ENCODE data around the gene ZNF277. TPM values are rescaled to one million over a fixed set of nuclear protein-coding genes. Genes with fewer than 3 reads are reported as not detected.
"Not testable (repeated sequence)": the region's sequence is repeated elsewhere in the genome, so short reads cannot be mapped to it uniquely, and the experiment has no call there.

The ZNF277 gene
- total RNA-seq, 2 experiments from 2014 or later = 24.9 to 26.6 TPM

DNA sequence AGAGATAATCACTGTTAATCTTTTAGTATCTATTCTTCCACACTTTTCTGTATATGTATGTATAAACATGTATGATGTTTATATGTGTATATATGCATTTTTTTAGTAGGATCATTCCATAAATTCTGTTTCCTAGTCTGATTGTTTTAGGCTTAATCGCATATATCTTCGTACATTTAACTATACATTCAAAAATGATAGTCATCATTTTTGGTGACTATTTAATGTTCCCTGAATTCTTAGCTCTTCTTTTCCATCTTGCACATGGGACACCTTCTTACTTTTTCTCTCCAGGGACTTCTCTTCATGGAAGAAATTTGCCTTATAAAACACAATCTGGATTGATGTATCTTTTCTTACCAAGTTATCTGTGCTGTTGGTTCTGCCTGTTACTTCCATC is 42.1 kb downstream of the ZNF277 start:
- H3K27me3 Mint-ChIP-seq = no peaks in the 10 kb centered on the region
- no peak for DNase-seq
- POLR2A ChIA-PET = interaction anchor here (0.6 kb wide), 1 partner anchor 682 kb away, joined by 3 read pairs; no protein-coding TSS in a partner anchor

DNA sequence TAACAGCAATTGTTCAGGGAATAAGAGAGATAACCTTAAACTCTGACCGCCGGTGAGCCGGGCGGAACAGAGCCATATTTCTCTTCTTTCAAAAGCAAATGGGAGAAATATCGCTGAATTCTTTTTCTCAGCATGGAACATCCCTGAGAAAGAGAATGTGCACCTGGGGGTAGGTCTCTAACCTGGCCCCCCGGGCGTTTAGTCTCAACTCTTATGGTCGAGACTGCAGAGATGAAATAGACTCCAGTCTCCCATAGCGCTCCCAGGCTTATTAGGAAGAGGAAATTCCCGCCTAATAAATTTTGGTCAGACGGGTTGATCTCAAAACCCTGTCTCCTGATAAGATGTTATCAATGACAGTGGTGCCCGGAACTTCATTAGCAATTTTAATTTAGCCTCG is 43.5 kb downstream of the ZNF277 start:
- H3K36me3 Mint-ChIP-seq; DNase-seq; CTCF ChIA-PET; H3K9me3 Mint-ChIP-seq; intact Hi-C loops (cut with micrococcal nuclease); POLR2A ChIA-PET; H3K4me3 Mint-ChIP-seq; H3K27me3 Mint-ChIP-seq; H3K27ac Mint-ChIP-seq: not testable (repeated sequence)
- peaks cover 17% of the 10 kb centered on the region for H3K4me1 Mint-ChIP-seq (ENCODE audit: low read depth)

More for the DNA sequence above, 42.1 kb downstream of the ZNF277 start:
- no peak overlapping the region for H3K4me3 Mint-ChIP-seq
- no peak overlapping the region for H3K27ac Mint-ChIP-seq
- CTCF ChIA-PET = no interaction called here
- no peaks in the 10 kb centered on the region for H3K9me3 Mint-ChIP-seq
- intact Hi-C loops (cut with micrococcal nuclease) = no loop called here
- H3K4me1 Mint-ChIP-seq (ENCODE audit: low read depth) = peaks cover 6% of the 10 kb centered on the region
- peaks cover 1% of the 10 kb centered on the region for H3K36me3 Mint-ChIP-seq

GRCh38 chr7:112252141-112252540 is 45.6 kb downstream of the ZNF277 start:
- no peak for DNase-seq
- intact Hi-C loops (cut with micrococcal nuclease) = no loop called here
- Mint-ChIP-seq H3K36me3 (no peaks in the 10 kb centered on the region), H3K27ac (no peak overlapping the region), H3K4me1 (ENCODE audit: low read depth) (peaks cover 20% of the 10 kb centered on the region), H3K27me3 (no peaks in the 10 kb centered on the region), H3K9me3 (no peaks in the 10 kb centered on the region), H3K4me3 (no peak overlapping the region)
- ChIA-PET CTCF (no interaction called here), POLR2A (interaction anchor here (0.6 kb wide), 1 partner anchor 690 kb away, joined by 6 read pairs; the partner anchor contains the start of gene IMMP2L)

DNA sequence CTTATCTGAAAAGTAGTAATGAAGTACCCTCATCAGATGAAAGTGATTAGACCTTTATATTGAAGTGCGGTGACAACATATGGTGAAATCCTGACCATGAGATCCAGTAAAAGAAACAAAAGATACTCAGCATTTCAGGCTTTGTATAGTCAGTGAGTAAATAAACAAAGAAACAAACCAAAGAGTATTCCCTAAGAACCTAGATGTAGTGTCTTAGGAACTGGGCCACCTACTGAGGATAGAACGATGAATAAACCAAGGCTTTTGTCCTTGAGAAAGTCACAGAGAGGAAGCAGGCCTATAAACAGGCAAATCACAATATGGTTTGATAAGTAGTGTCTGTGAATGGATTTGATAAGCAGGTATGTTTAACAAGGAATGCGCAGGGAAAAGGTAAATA is 46.2 kb downstream of the ZNF277 start:
- H3K4me1 Mint-ChIP-seq (ENCODE audit: low read depth) = peaks cover 20% of the 10 kb centered on the region
- no peaks in the 10 kb centered on the region for H3K36me3 Mint-ChIP-seq
- ChIA-PET CTCF (no interaction called here), POLR2A (no interaction called here)
- no peak overlapping the region for H3K4me3 Mint-ChIP-seq
- no peak for DNase-seq
- intact Hi-C loops (cut with micrococcal nuclease) = no loop called here
- H3K27me3 Mint-ChIP-seq = no peaks in the 10 kb centered on the region
- H3K9me3 Mint-ChIP-seq = no peaks in the 10 kb centered on the region
- no peak overlapping the region for H3K27ac Mint-ChIP-seq

- no peak overlapping the region for H3K27ac Mint-ChIP-seq
- peaks cover 20% of the 10 kb centered on the region for H3K4me1 Mint-ChIP-seq (ENCODE audit: low read depth)
- no peaks in the 10 kb centered on the region for H3K27me3 Mint-ChIP-seq
- no peaks in the 10 kb centered on the region for H3K9me3 Mint-ChIP-seq
- H3K4me3 Mint-ChIP-seq = no peak overlapping the region
- H3K36me3 Mint-ChIP-seq = no peaks in the 10 kb centered on the region
- intact Hi-C loops (cut with micrococcal nuclease) = no loop called here
- DNase-seq = no peak
- POLR2A ChIA-PET = no interaction called here
- CTCF ChIA-PET = no interaction called here
These were observed 47.7 kb downstream of the ZNF277 start for GRCh38 chr7:112254156-112254555.

DNA sequence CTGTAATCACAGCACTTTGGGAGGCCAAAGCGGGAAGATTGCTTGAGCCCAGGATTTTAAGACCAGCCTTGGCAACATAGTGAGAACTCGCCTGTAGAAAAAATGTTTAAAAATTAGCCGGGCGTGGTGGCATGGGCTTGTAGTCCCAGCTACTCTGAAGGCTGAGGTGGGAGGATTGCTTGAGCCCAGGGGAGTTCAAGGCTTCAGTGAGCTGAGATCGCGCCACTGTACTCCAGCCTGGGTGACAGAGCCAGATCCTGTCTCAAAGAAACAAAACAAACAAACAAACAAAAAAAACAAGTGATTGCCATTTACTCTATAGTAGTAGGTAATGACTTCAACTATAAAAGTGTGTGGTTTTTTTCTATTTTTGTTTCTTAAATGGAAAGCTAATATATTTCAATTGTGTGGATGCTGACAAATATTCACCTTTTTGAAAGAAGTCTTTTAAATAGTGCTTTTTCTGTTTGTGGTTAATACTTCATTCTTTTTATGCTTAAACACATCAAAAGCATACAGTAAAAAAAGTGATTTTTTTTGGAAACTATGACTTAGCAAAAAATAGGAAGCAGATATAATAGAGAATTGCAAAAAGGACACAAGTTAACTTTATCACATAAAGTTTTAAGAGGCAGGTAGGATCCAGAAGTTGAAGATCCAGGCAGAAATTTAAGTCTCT is 48.4 kb downstream of the ZNF277 start:
- H3K4me1 Mint-ChIP-seq (ENCODE audit: low read depth) = peaks cover 20% of the 10 kb centered on the region
- H3K9me3 Mint-ChIP-seq = no peaks in the 10 kb centered on the region
- DNase-seq = no peak
- H3K27me3 Mint-ChIP-seq = no peaks in the 10 kb centered on the region
- no peaks in the 10 kb centered on the region for H3K36me3 Mint-ChIP-seq
- no peak overlapping the region for H3K27ac Mint-ChIP-seq
- ChIA-PET POLR2A (no interaction called here), CTCF (no interaction called here)
- intact Hi-C loops (cut with micrococcal nuclease) = no loop called here
- H3K4me3 Mint-ChIP-seq = no peak overlapping the region

DNA sequence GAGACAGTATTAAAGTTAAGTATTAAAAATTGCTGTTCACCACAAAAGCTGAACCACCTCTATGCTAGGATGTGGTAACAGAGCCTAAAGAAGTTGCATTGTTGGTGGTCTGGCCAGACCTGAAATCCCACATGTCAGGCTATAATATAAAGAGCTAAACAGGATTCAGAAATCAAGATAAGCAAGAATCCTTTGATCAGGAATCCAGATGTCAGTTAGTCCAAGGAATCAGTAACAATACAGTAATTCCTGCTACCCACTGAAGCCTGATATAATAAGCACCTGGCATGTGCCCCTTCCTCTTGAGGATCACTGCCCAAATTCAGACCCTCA is 48.9 kb downstream of the ZNF277 start:
- POLR2A ChIA-PET = no interaction called here
- Mint-ChIP-seq H3K9me3 (no peaks in the 10 kb centered on the region), H3K4me1 (ENCODE audit: low read depth) (peaks cover 20% of the 10 kb centered on the region), H3K4me3 (no peak overlapping the region), H3K27me3 (no peaks in the 10 kb centered on the region), H3K27ac (no peak overlapping the region), H3K36me3 (no peaks in the 10 kb centered on the region)
- no peak for DNase-seq
- CTCF ChIA-PET = no interaction called here
- intact Hi-C loops (cut with micrococcal nuclease) = no loop called here

- DNase-seq = no peak
- no peak overlapping the region for H3K27ac Mint-ChIP-seq
- ChIA-PET POLR2A (no interaction called here), CTCF (no interaction called here)
- H3K4me1 Mint-ChIP-seq (ENCODE audit: low read depth) = peaks cover 19% of the 10 kb centered on the region
- no peaks in the 10 kb centered on the region for H3K27me3 Mint-ChIP-seq
- H3K4me3 Mint-ChIP-seq = no peak overlapping the region
- intact Hi-C loops (cut with micrococcal nuclease) = no loop called here
- no peaks in the 10 kb centered on the region for H3K36me3 Mint-ChIP-seq
- H3K9me3 Mint-ChIP-seq = no peaks in the 10 kb centered on the region
These were observed 50.6 kb downstream of the ZNF277 start for GRCh38 chr7:112257073-112257472.

DNA sequence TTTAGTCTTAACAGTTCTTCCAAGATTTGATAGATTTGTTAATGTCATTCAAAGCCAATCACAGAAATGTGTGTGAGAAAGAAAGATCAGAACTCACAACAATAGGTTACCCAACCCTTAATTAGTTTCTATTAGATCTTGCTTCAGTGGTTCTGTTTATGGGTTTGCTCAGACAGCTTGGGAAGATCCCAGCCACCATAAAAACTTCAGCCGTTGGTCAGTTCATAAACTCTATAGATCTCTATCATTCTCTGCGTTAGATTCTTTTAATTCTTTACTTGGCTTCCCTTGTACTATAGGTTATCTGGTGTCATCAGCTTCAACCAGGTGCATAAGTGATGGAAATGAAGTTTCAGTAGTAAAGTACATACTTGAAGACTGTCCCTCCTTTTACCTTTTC is 54.4 kb downstream of the ZNF277 start:
- POLR2A ChIA-PET = no interaction called here
- Mint-ChIP-seq H3K36me3 (no peaks in the 10 kb centered on the region), H3K4me1 (ENCODE audit: low read depth) (peaks cover 20% of the 10 kb centered on the region), H3K9me3 (no peaks in the 10 kb centered on the region), H3K4me3 (no peak overlapping the region), H3K27ac (no peak overlapping the region), H3K27me3 (no peaks in the 10 kb centered on the region)
- intact Hi-C loops (cut with micrococcal nuclease) = no loop called here
- no peak for DNase-seq
- CTCF ChIA-PET = no interaction called here

- Mint-ChIP-seq H3K27ac (no peak overlapping the region), H3K27me3 (no peaks in the 10 kb centered on the region), H3K9me3 (no peaks in the 10 kb centered on the region), H3K4me1 (ENCODE audit: low read depth) (peaks cover 26% of the 10 kb centered on the region), H3K4me3 (no peak overlapping the region), H3K36me3 (no peaks in the 10 kb centered on the region)
- DNase-seq = no peak
- ChIA-PET CTCF (no interaction called here), POLR2A (interaction anchor here (0.6 kb wide), 1 partner anchor 85 kb away, joined by 3 read pairs; no protein-coding TSS in a partner anchor)
- intact Hi-C loops (cut with micrococcal nuclease) = no loop called here
These were observed 55.5 kb downstream of the ZNF277 start for GRCh38 chr7:112262036-112262435.

DNA sequence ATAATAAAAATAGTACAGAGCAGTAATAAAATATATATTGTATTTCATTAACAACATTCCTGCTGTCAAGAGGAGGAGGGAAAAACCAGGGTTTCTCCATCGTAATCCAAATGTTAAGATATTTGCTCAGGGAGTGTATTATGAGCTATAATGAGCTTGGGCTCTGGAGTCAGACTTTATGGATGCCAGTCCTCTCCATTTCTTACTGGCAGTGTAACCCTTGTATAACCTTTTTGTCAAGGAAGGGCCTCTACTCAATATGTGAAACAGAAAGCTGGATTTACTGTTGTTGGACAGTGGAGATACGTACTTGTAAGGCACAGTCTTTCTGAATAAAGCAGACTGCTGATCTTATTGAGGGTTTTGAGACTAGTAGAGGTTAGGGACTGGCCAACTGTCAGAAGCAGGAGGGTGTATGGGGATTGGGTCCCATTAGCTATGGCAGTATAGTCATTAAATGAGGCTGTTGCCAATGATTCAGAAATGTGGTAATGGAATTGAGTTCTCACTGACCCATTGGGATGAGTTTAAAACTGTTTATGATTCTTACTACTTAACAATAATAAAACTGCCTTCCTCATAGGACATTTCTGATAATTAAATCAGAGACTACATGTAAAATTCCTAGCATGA is 56.5 kb downstream of the ZNF277 start:
- H3K9me3 Mint-ChIP-seq = peaks cover under 1% of the 10 kb centered on the region
- H3K36me3 Mint-ChIP-seq = peaks cover 2% of the 10 kb centered on the region
- H3K4me1 Mint-ChIP-seq (ENCODE audit: low read depth) = peaks cover 26% of the 10 kb centered on the region
- no peak overlapping the region for H3K4me3 Mint-ChIP-seq
- no peak overlapping the region for H3K27ac Mint-ChIP-seq
- ChIA-PET POLR2A (no interaction called here), CTCF (no interaction called here)
- DNase-seq = no peak
- H3K27me3 Mint-ChIP-seq = no peaks in the 10 kb centered on the region
- intact Hi-C loops (cut with micrococcal nuclease) = no loop called here

GRCh38 chr7:112263519-112263918 is 57.0 kb downstream of the ZNF277 start:
- H3K36me3 Mint-ChIP-seq = peaks cover 3% of the 10 kb centered on the region
- no peak for DNase-seq
- no peaks in the 10 kb centered on the region for H3K27me3 Mint-ChIP-seq
- H3K9me3 Mint-ChIP-seq = peaks cover 1% of the 10 kb centered on the region
- H3K4me1 Mint-ChIP-seq (ENCODE audit: low read depth) = peaks cover 26% of the 10 kb centered on the region
- intact Hi-C loops (cut with micrococcal nuclease) = no loop called here
- H3K27ac Mint-ChIP-seq = no peak overlapping the region
- ChIA-PET POLR2A (no interaction called here), CTCF (no interaction called here)
- no peak overlapping the region for H3K4me3 Mint-ChIP-seq

DNA sequence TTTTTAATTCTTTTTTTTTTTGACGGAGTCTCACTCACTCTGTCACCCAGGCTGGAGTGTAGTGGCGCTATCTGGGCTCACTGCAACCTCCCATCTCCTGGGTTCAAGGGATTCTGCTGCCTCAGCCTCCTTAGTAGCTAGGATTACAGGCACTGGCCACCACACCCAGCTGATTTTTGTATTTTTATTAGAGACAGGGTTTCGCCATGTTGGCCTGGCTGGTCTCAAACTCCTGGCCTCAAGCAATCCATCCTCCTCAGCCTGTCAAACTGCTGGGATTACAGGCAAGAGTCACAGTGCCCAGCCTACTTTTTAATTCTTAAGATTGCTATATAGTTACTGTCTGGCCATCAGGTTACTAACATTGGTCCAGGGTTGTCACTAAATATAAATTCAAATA is 59.6 kb downstream of the ZNF277 start:
- ChIA-PET POLR2A (no interaction called here), CTCF (no interaction called here)
- no peaks in the 10 kb centered on the region for H3K27me3 Mint-ChIP-seq
- H3K36me3 Mint-ChIP-seq = peaks cover 3% of the 10 kb centered on the region
- no peak overlapping the region for H3K27ac Mint-ChIP-seq
- H3K4me1 Mint-ChIP-seq (ENCODE audit: low read depth) = peaks cover 25% of the 10 kb centered on the region
- intact Hi-C loops (cut with micrococcal nuclease) = no loop called here
- H3K4me3 Mint-ChIP-seq = no peak overlapping the region
- H3K9me3 Mint-ChIP-seq = peaks cover 1% of the 10 kb centered on the region
- no peak for DNase-seq
